ENCODE data around the gene ADAMTS9.

Gene ADAMTS9

DNA sequence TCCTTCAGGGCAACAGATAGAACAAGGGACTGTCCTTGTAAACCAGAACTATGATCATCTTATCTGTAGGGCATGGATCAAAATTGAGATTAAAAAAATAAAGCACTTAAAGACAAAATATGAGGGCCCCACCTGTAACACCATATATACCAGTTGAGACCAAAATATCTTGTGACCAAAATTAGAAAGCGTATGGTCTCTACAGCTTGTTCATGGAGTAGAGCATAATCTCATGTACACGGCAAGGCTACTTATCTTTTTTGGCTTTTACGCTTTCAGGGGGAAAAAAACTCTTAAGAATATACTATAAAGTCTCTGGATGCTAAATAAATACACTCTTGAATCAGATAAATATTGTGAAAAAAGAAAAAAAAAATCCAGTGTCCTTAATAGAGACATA is 49.3 kb downstream of the ADAMTS9 start:
- H3K9me3 ChIP-seq (ENCODE audit: insufficient read depth, low read length) = no peaks in the 10 kb centered on the region
- H3K27me3 ChIP-seq (ENCODE audit: low read depth, low read length) = no peaks in the 10 kb centered on the region
- no peaks in the 10 kb centered on the region for H3K79me2 ChIP-seq (ENCODE audit: low read length)
- H3K4me1 ChIP-seq (ENCODE audit: low read length) = no peaks in the 10 kb centered on the region
- no peak overlapping the region for H3K27ac ChIP-seq (ENCODE audit: low read length)
- no peaks in the 10 kb centered on the region for H4K20me1 ChIP-seq (ENCODE audit: insufficient read depth, low read length)
- H3K9ac ChIP-seq (ENCODE audit: low read length) = no peak overlapping the region
- no peak overlapping the region for H3K4me2 ChIP-seq (ENCODE audit: low read length)
- no peak overlapping the region for H2AFZ ChIP-seq (ENCODE audit: low read depth, low read length)
- no peak for TF ChIP-seq EZH2phosphoT487 (IDR thresholded peaks at IDR 0.05; ENCODE audit: low read depth)
- TF ChIP-seq, protein P1, sequence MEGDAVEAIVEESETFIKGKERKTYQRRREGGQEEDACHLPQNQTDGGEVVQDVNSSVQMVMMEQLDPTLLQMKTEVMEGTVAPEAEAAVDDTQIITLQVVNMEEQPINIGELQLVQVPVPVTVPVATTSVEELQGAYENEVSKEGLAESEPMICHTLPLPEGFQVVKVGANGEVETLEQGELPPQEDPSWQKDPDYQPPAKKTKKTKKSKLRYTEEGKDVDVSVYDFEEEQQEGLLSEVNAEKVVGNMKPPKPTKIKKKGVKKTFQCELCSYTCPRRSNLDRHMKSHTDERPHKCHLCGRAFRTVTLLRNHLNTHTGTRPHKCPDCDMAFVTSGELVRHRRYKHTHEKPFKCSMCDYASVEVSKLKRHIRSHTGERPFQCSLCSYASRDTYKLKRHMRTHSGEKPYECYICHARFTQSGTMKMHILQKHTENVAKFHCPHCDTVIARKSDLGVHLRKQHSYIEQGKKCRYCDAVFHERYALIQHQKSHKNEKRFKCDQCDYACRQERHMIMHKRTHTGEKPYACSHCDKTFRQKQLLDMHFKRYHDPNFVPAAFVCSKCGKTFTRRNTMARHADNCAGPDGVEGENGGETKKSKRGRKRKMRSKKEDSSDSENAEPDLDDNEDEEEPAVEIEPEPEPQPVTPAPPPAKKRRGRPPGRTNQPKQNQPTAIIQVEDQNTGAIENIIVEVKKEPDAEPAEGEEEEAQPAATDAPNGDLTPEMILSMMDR (IDR thresholded peaks at IDR 0.05; ENCODE audit: low read depth, low read length) = no peak
- no peaks in the 10 kb centered on the region for H3K36me3 ChIP-seq (replicated peaks; ENCODE audit: low read depth, low read length)
- no peak overlapping the region for H3K4me3 ChIP-seq (ENCODE audit: low read length)

DNA sequence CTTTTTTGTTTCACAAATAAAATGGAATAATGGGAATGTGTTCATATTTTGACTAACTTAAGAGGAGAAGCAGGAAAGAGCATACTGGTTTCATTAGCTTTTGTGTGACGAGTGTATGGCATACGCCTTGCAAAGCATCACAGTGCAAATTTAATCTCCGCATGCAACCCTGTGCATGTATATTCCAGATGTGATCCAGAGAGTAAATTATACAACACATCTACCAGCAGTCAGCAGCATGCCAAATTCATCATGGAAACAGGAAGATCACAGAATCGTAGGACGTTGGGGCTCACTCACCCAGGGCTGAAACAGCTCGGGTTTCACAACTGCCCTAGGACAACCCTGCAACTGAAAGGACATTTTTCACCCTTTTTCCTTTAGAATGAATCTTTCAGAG is 53.4 kb downstream of the ADAMTS9 start:
- H3K4me3 ChIP-seq (ENCODE audit: low read length) = no peak overlapping the region
- no peaks in the 10 kb centered on the region for H3K36me3 ChIP-seq (replicated peaks; ENCODE audit: low read depth, low read length)

DNA sequence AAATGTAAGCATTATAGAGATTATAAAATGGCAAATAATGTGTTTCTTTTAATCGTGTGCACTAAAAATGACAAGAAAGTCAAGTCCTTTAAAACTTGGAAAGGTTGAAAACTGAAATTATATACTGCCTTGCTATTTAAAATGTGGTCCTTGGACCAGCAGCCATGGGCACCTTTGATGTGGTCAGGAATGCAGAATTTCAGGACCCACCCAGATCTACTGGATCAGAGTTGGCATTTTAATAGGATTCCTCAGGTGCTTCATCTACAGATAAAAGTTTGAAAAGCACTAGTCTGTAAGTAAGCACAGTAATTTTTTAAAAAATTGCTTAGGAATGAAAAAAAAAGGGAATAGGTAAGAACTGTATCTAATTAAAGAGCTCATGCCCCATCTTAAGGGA is 55.8 kb downstream of the ADAMTS9 start:
- TF ChIP-seq, protein P1 (IDR thresholded peaks at IDR 0.05; ENCODE audit: low read depth, low read length) = no peak
- no peak for TF ChIP-seq EZH2phosphoT487 (IDR thresholded peaks at IDR 0.05; ENCODE audit: low read depth)
- H3K4me1 ChIP-seq (ENCODE audit: low read length) = no peaks in the 10 kb centered on the region
- H3K36me3 ChIP-seq (replicated peaks; ENCODE audit: low read depth, low read length) = no peaks in the 10 kb centered on the region
- H3K79me2 ChIP-seq (ENCODE audit: low read length) = no peaks in the 10 kb centered on the region
- H4K20me1 ChIP-seq (ENCODE audit: insufficient read depth, low read length) = no peaks in the 10 kb centered on the region
- H3K4me2 ChIP-seq (ENCODE audit: low read length) = no peak overlapping the region
- H3K27ac ChIP-seq (ENCODE audit: low read length) = no peak overlapping the region
- no peak overlapping the region for H3K9ac ChIP-seq (ENCODE audit: low read length)
- H3K4me3 ChIP-seq (ENCODE audit: low read length) = no peak overlapping the region
- H2AFZ ChIP-seq (ENCODE audit: low read depth, low read length) = no peak overlapping the region
- H3K27me3 ChIP-seq (ENCODE audit: low read depth, low read length) = no peaks in the 10 kb centered on the region
- H3K9me3 ChIP-seq (ENCODE audit: insufficient read depth, low read length) = no peaks in the 10 kb centered on the region

More for the DNA sequence above, 53.4 kb downstream of the ADAMTS9 start:
- Histone ChIP-seq H3K27ac (ENCODE audit: low read length) (no peak overlapping the region), H3K4me2 (ENCODE audit: low read length) (no peak overlapping the region), H3K79me2 (ENCODE audit: low read length) (no peaks in the 10 kb centered on the region), H3K27me3 (ENCODE audit: low read depth, low read length) (no peaks in the 10 kb centered on the region), H2AFZ (ENCODE audit: low read depth, low read length) (no peak overlapping the region), H3K9me3 (ENCODE audit: insufficient read depth, low read length) (no peaks in the 10 kb centered on the region), H3K4me1 (ENCODE audit: low read length) (no peaks in the 10 kb centered on the region), H3K9ac (ENCODE audit: low read length) (no peak overlapping the region), H4K20me1 (ENCODE audit: insufficient read depth, low read length) (no peaks in the 10 kb centered on the region)
- TF ChIP-seq EZH2phosphoT487 (IDR thresholded peaks at IDR 0.05; ENCODE audit: low read depth) = no peak
- TF ChIP-seq, protein P1 (IDR thresholded peaks at IDR 0.05; ENCODE audit: low read depth, low read length) = no peak

DNA sequence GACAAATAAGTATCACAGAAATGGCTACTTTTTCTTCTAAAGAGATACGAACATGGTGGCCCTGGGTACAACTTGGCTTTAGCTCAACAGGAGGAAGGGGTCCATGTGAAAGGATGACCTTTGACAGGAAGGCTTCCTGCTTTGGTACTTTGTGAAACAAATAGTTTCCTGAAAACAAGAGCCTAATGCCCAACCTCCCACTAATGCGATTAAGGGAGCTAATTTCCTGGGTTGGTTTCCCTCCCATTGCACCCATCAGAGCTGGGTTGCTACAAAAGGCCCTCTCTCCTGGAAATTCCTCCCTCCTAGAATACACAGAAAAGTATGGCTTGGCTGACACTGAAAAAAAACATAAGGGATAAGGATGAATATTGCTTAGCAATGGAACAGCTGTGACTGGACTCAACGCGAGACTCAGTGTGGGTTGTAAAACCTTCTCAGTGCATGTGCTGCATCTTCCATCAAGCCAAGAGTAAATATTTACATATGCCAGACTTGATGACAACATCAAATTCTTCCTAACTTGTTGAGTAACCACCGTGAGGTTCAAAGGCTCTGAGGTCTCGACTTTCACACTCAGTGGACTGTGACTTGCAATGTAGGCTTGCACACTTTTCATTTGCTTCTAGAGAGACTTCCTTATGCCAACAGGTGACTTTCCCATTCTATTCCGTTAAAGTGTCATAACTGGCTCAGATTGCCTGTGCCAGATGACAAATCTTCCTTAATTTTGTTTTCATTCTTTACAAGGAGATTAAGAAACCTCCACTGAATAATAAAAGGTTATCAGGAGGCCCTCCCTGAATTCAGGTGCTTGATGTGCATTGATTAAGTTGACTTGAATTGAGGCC is 60.1 kb downstream of the ADAMTS9 start:
- Histone ChIP-seq H3K9ac (ENCODE audit: low read length) (no peak overlapping the region), H3K27me3 (ENCODE audit: low read depth, low read length) (no peaks in the 10 kb centered on the region), H3K4me2 (ENCODE audit: low read length) (no peak overlapping the region), H4K20me1 (ENCODE audit: insufficient read depth, low read length) (no peaks in the 10 kb centered on the region), H3K4me1 (ENCODE audit: low read length) (no peaks in the 10 kb centered on the region), H2AFZ (ENCODE audit: low read depth, low read length) (no peak overlapping the region), H3K36me3 (replicated peaks; ENCODE audit: low read depth, low read length) (no peaks in the 10 kb centered on the region), H3K79me2 (ENCODE audit: low read length) (no peaks in the 10 kb centered on the region), H3K9me3 (ENCODE audit: insufficient read depth, low read length) (no peaks in the 10 kb centered on the region), H3K27ac (ENCODE audit: low read length) (no peak overlapping the region), H3K4me3 (ENCODE audit: low read length) (no peak overlapping the region)
- TF ChIP-seq, protein P1 (IDR thresholded peaks at IDR 0.05; ENCODE audit: low read depth, low read length) = no peak
- TF ChIP-seq EZH2phosphoT487 (IDR thresholded peaks at IDR 0.05; ENCODE audit: low read depth) = no peak

All from OCI-LY3 (cell line).